Subcutaneous adipose tissue (tissue), 4 donors: ENCODE data around the gene GLE1. TPM values are rescaled to one million over a fixed set of nuclear protein-coding genes. Genes with fewer than 3 reads are reported as not detected.

ENCODE experiments used
- CTCF ChIP-seq: fragments of 450-650 bp; IDR thresholded peaks from one replicate; pipeline ENCODE4 v1.5.1; 2016; ENCODE audit warnings: low read depth, mild to moderate bottlenecking, control low read depth, antibody characterized with exemption, moderate library complexity
- total RNA-seq, 4 donors: library from RNA; depleted of rRNA; stranded (reverse); fragments of >200 nt; gene quantifications; one replicate each; pipeline ENCODE4 v1.1.0, GENCODE V29; 2016

The GLE1 gene
- total RNA-seq, 4 donors from 2014 or later = 21.0 to 33.0 (median 23.4) TPM

- no peak for TF ChIP-seq CTCF
Observed at GRCh38 chr9:128554155-128554862, 49.8 kb downstream of the GLE1 start.

DNA sequence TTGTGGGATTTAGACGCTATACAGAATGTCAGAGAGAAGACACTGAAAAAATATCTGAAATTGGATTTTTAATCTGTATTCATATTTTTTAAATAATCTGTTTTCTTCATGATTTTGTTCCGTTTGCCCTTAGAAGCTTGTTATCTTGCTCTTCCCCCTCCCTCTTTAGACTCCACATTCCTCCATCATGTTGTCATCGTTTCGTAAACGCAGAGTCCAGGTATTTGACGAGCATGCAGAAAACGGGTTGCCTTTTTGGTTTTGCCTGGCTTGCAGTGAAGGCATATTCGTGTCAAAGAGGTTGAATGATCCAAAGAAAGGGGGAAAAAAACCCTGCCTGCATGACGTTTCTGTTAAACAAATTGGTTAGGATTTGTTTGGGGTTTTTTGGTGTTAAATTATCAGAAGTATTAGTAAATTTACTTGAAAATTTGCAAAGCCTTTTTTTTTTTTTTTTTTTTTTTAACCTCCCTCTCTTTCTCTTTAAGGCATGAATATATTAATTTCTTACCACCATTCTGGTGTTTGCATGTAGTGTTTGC is 50.7 kb downstream of the GLE1 start:
- TF ChIP-seq CTCF = no peak

GRCh38 chr9:128556276-128556675 is 51.8 kb downstream of the GLE1 start:
- TF ChIP-seq CTCF = no peak

GRCh38 chr9:128556926-128557634 is 52.6 kb downstream of the GLE1 start:
- no peak for TF ChIP-seq CTCF

DNA sequence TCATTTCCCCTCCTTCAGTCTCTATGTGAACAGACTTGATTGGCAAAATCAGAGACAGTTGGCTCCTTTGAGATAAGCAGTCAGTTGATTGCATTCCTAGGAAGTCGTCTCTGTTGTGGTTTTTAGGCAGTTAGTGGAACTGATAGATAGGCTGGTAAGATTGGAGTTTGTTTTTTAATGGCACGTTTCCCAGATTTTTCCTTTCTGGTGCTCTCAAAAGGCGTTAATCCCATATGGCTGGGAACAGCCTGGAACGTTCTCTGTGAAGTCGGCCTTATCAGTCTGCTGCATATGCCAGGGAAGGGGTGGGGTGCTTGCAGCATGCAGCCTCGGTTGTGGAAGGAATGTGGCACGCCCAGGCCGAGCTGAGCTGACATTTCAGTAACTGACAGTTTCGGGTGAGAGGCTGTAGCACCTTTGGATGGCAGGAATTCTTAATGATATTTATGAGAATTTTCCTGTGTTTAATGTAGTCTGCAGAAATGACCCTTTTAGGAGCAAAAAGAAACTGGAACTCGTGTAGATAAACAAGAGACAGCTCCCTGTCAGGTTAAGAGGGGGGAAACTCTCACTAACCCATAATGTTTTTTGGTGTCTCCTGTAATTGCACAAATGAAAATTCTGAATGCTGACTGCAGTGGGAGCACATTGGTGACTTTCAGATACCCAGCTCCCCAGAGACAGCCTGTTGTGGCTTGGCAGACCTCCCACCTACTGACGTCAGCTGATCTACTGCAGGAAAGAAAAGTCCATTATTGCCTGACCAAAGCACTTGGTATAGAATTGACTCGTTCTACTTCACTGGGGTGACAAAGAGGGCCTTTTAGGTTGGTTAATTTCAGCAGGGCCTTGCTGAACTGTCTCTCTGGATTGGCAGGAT is 54.2 kb downstream of the GLE1 start:
- TF ChIP-seq CTCF = no peak

DNA sequence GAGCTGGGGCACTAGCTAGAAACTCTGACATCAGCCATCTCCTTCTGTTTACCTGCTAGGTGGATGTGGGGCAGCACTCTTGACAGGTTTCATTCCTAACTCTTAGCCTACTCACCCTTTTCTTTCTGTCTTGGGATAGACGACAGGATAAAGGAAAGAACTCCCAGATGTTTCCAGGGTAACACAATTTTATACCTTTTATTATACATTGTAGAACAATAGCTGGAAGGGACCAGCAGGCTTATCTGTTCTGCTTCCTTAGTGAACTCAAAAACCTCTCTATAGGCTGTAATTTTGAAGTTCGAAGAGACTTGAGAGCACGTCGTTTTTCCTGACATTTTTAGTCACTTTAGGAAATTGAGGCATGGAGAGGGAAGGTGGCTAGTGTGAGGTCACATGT is 61.1 kb downstream of the GLE1 start:
- no peak for TF ChIP-seq CTCF
